Measurements from ENCODE around the gene EFHD1. TPM values are rescaled to one million over a fixed set of nuclear protein-coding genes. Genes with fewer than 3 reads are reported as not detected.

EFHD1 gene
- polyA plus RNA-seq, 1 experiment: 76.5 TPM

GRCh38 chr2:232723027-232723426 lies 89.6 kb downstream of the EFHD1 start:
- CTCF ChIA-PET: interaction anchor here (1.5 kb wide), 1 partner anchor 148 kb away, joined by 4 read pairs; no protein-coding TSS in a partner anchor
- peaks cover 3% of the 10 kb centered on the region for H3K36me3 ChIP-seq (ENCODE audit: control insufficient read depth, insufficient read depth, low read length)
- no peak overlapping the region for H3K4me3 ChIP-seq (ENCODE audit: low read depth, low read length)
- no peaks in the 10 kb centered on the region for H3K27me3 ChIP-seq (ENCODE audit: control insufficient read depth, insufficient read depth, low read length)
- DNase-seq (ENCODE audit: low read depth): no peak
- POLR2A ChIA-PET: interaction anchor here (0.6 kb wide), 1 partner anchor 78 kb away, joined by 3 read pairs; no protein-coding TSS in a partner anchor
- no peak for TF ChIP-seq CTCF (IDR thresholded peaks at IDR 0.05; ENCODE audit: insufficient read depth, low read depth, low read length)

- no peak for DNase-seq (ENCODE audit: low read depth)
- ChIA-PET POLR2A (no interaction called here), CTCF (interaction anchor here (1.0 kb wide), 1 partner anchor 10 kb away, joined by 3 read pairs; no protein-coding TSS in a partner anchor)
- Histone ChIP-seq H3K4me3 (ENCODE audit: low read depth, low read length) (no peak overlapping the region), H3K36me3 (ENCODE audit: control insufficient read depth, insufficient read depth, low read length) (peaks cover 3% of the 10 kb centered on the region), H3K27me3 (ENCODE audit: control insufficient read depth, insufficient read depth, low read length) (no peaks in the 10 kb centered on the region)
- no peak for TF ChIP-seq CTCF (IDR thresholded peaks at IDR 0.05; ENCODE audit: insufficient read depth, low read depth, low read length)
Measured at GRCh38 chr2:232728785-232729184, 95.4 kb downstream of the EFHD1 start.

- no peak for TF ChIP-seq CTCF (IDR thresholded peaks at IDR 0.05; ENCODE audit: insufficient read depth, low read depth, low read length)
- Histone ChIP-seq H3K4me3 (ENCODE audit: low read depth, low read length) (no peak overlapping the region), H3K27me3 (ENCODE audit: control insufficient read depth, insufficient read depth, low read length) (no peaks in the 10 kb centered on the region), H3K36me3 (ENCODE audit: control insufficient read depth, insufficient read depth, low read length) (no peaks in the 10 kb centered on the region; the same call in 1 of the 2 replicates)
- ChIA-PET POLR2A (interaction anchor here (0.6 kb wide), 1 partner anchor 12 kb away, joined by 4 read pairs; no protein-coding TSS in a partner anchor), CTCF (no interaction called here)
- DNase-seq (ENCODE audit: low read depth): peak; percentile 8
Measured at GRCh38 chr2:232731470-232731869, 98.1 kb downstream of the EFHD1 start.

Small RNA genes lying within 50 kb of the gene (small RNA-seq; reads per million reads assigned to genes)
- gene RN7SL359P (ENCODE audit: insufficient read length, low read depth, low replicate concordance): not detected

Other genes starting within 250 kb of the EFHD1 start
- gene ALPG, start 226.8 kb upstream of the EFHD1 start, polyA plus RNA-seq (2011; rRNA removed): not detected in 2 replicates
- gene ALPI, start 177.5 kb upstream of the EFHD1 start, polyA plus RNA-seq (2011; rRNA removed): not detected in 2 replicates
- gene ECEL1, start 145.8 kb upstream of the EFHD1 start, polyA plus RNA-seq (2011; rRNA removed): not detected in 2 replicates
- not detected in 2 replicates for gene PRSS56, start 113.2 kb upstream of the EFHD1 start, polyA plus RNA-seq (2011; rRNA removed)
- not detected in 2 replicates for gene CHRND, start 107.4 kb upstream of the EFHD1 start, polyA plus RNA-seq (2011; rRNA removed)
- not detected in 2 replicates for gene CHRNG, start 93.9 kb upstream of the EFHD1 start, polyA plus RNA-seq (2011; rRNA removed)
- 1.7 and 2.5 TPM in 2 replicates for gene TIGD1, start 83.0 kb upstream of the EFHD1 start, polyA plus RNA-seq (2011; rRNA removed)
- 23.1 and 36.4 TPM in 2 replicates for gene EIF4E2, start 82.9 kb upstream of the EFHD1 start, polyA plus RNA-seq (2011; rRNA removed)
- gene GIGYF2, start 63.7 kb downstream of the EFHD1 start, polyA plus RNA-seq (2011; rRNA removed): 24.9 and 28.0 TPM in 2 replicates
- gene KCNJ13, start 143.0 kb downstream of the EFHD1 start, polyA plus RNA-seq (2011; rRNA removed): not detected in 2 replicates
- 0.25 and 0.53 TPM in 2 replicates for gene SNORC, start 236.7 kb downstream of the EFHD1 start, polyA plus RNA-seq (2011; rRNA removed)

Measured in BJ (cell line).